A549 (cell line): ENCODE results near the gene NEAT1.

Experiments
- BHLHE40 ChIP-seq: IDR thresholded peaks from 2 replicates; pipeline ENCODE4 v1.6.1; 2012; ENCODE audit warnings: low read depth, low read length, inconsistent platforms
- CEBPB ChIP-seq, 2 experiments: fragments of >200 bp in 1 of 2; sonication (Bioruptor Twin) in 1 of 2; formaldehyde crosslinking in 1 of 2; IDR thresholded peaks; 2 replicates each; pipeline ENCODE4 v1.6.1; 2012 to 2016
- EP300 ChIP-seq, 2 experiments: fragments of >200 bp; sonication (Bioruptor Twin); formaldehyde crosslinking; IDR thresholded peaks; 2 replicates in 1 of 2; 3 replicates in 1 of 2; pipeline ENCODE4 v1.6.1; 2016 to 2017
- GATA3 ChIP-seq: IDR thresholded peaks from 2 replicates; pipeline ENCODE4 v1.6.1; 2012; ENCODE audit warnings: borderline replicate concordance
- JUN ChIP-seq, 2 experiments: fragments of >200 bp; sonication (Bioruptor Twin); formaldehyde crosslinking; IDR thresholded peaks; 2 replicates in 1 of 2; 3 replicates in 1 of 2; pipeline ENCODE4 v1.6.1; 2016 to 2017
- JUNB ChIP-seq: fragments of >200 bp; sonication (Bioruptor Twin); formaldehyde crosslinking; IDR thresholded peaks from 2 replicates; pipeline ENCODE4 v1.6.1; 2016
- POLR2A ChIP-seq: IDR thresholded peaks from 2 replicates; pipeline ENCODE4 v1.6.1; 2012; ENCODE audit warnings: mild to moderate bottlenecking, low read length
- RCOR1 ChIP-seq: fragments of 150-350 bp; IDR thresholded peaks from 2 replicates; pipeline ENCODE4 v1.6.1; 2014; ENCODE audit warnings: antibody characterized with exemption, low read length, low read depth
- SMC3 ChIP-seq: fragments of >200 bp; sonication (Bioruptor Twin); formaldehyde crosslinking; IDR thresholded peaks from 3 replicates; pipeline ENCODE4 v1.6.1; 2018; ENCODE audit warnings: inconsistent platforms
- TP53 ChIP-seq: fragments of 250-450 bp; sonication (Bioruptor Pico); IDR thresholded peaks from 2 replicates; pipeline ENCODE4 v1.5.0; 2021; ENCODE audit warnings: mild to moderate bottlenecking, moderate library complexity
- TF ChIP-seq, protein P1 (sequence below): fragments of >200 bp; sonication (Bioruptor Twin); formaldehyde crosslinking; IDR thresholded peaks from 3 replicates; pipeline ENCODE4 v1.5.1; 2016
- TF ChIP-seq, protein P2 (sequence below): fragments of 200-600 bp; sonication (generic); IDR thresholded peaks from 2 replicates; pipeline ENCODE4 v1.6.1; 2016; ENCODE audit warnings: antibody characterized with exemption, mild to moderate bottlenecking, moderate library complexity

DNA sequence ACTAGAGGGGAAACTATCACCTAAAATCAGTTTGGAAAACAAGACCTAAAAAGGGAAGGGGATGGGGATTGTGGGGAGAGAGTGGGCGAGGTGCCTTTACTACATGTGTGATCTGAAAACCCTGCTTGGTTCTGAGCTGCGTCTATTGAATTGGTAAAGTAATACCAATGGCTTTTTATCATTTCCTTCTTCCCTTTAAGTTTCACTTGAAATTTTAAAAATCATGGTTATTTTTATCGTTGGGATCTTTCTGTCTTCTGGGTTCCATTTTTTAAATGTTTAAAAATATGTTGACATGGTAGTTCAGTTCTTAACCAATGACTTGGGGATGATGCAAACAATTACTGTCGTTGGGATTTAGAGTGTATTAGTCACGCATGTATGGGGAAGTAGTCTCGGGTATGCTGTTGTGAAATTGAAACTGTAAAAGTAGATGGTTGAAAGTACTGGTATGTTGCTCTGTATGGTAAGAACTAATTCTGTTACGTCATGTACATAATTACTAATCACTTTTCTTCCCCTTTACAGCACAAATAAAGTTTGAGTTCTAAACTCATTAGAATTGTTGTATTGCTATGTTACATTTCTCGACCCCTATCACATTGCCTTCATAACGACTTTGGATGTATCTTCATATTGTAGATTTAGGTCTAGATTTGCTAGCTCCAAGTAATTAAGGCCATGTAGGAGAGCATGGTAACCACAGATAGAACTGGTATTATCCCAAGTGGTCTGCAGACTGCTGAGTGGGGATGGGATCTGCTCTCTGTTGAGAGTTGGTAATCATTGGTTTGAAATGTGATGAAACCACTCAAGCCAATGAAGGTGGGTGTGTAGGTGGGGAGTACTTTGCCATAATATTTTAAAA lies 3.6 kb downstream of the NEAT1 start:
- TF ChIP-seq, protein P1, sequence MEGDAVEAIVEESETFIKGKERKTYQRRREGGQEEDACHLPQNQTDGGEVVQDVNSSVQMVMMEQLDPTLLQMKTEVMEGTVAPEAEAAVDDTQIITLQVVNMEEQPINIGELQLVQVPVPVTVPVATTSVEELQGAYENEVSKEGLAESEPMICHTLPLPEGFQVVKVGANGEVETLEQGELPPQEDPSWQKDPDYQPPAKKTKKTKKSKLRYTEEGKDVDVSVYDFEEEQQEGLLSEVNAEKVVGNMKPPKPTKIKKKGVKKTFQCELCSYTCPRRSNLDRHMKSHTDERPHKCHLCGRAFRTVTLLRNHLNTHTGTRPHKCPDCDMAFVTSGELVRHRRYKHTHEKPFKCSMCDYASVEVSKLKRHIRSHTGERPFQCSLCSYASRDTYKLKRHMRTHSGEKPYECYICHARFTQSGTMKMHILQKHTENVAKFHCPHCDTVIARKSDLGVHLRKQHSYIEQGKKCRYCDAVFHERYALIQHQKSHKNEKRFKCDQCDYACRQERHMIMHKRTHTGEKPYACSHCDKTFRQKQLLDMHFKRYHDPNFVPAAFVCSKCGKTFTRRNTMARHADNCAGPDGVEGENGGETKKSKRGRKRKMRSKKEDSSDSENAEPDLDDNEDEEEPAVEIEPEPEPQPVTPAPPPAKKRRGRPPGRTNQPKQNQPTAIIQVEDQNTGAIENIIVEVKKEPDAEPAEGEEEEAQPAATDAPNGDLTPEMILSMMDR, result no peak
- TF ChIP-seq JUN (IDR thresholded peaks at IDR 0.05), result no peak; a peak in 3 of 5 replicates
- TF ChIP-seq POLR2A, result no peak
- no peak for TF ChIP-seq SMC3
- TF ChIP-seq JUNB, result no peak; the same call in 1 of the 2 replicates
- TF ChIP-seq RCOR1, result no peak
- TF ChIP-seq BHLHE40, result no peak
- TF ChIP-seq TP53 (CRISPR knock-in tag), result peak; percentile 70; the same call in 1 of the 2 replicates
- no peak for TF ChIP-seq EP300 (IDR thresholded peaks at IDR 0.05)
- TF ChIP-seq GATA3, result 0 out of 2 replicates have a peak, but pooled peaks have one; percentile 10
- TF ChIP-seq, protein P2, sequence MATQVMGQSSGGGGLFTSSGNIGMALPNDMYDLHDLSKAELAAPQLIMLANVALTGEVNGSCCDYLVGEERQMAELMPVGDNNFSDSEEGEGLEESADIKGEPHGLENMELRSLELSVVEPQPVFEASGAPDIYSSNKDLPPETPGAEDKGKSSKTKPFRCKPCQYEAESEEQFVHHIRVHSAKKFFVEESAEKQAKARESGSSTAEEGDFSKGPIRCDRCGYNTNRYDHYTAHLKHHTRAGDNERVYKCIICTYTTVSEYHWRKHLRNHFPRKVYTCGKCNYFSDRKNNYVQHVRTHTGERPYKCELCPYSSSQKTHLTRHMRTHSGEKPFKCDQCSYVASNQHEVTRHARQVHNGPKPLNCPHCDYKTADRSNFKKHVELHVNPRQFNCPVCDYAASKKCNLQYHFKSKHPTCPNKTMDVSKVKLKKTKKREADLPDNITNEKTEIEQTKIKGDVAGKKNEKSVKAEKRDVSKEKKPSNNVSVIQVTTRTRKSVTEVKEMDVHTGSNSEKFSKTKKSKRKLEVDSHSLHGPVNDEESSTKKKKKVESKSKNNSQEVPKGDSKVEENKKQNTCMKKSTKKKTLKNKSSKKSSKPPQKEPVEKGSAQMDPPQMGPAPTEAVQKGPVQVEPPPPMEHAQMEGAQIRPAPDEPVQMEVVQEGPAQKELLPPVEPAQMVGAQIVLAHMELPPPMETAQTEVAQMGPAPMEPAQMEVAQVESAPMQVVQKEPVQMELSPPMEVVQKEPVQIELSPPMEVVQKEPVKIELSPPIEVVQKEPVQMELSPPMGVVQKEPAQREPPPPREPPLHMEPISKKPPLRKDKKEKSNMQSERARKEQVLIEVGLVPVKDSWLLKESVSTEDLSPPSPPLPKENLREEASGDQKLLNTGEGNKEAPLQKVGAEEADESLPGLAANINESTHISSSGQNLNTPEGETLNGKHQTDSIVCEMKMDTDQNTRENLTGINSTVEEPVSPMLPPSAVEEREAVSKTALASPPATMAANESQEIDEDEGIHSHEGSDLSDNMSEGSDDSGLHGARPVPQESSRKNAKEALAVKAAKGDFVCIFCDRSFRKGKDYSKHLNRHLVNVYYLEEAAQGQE, result no peak; the same call in 1 of the 2 replicates
- peak; percentile 44 to 71; a peak in 3 of 4 replicates for TF ChIP-seq CEBPB (IDR thresholded peaks at IDR 0.05)
